Measurements from ENCODE around the gene LHX4.

Gene LHX4

GRCh38 chr1:180248731-180249681 is 18.9 kb downstream of the LHX4 start:
- Histone ChIP-seq H3K4me3 (no peak overlapping the region), H3K27ac (no peak overlapping the region)
- no peak for DNase-seq (ENCODE audit: low spot score)
- no peak for TF ChIP-seq CTCF (IDR thresholded peaks at IDR 0.05)

DNA sequence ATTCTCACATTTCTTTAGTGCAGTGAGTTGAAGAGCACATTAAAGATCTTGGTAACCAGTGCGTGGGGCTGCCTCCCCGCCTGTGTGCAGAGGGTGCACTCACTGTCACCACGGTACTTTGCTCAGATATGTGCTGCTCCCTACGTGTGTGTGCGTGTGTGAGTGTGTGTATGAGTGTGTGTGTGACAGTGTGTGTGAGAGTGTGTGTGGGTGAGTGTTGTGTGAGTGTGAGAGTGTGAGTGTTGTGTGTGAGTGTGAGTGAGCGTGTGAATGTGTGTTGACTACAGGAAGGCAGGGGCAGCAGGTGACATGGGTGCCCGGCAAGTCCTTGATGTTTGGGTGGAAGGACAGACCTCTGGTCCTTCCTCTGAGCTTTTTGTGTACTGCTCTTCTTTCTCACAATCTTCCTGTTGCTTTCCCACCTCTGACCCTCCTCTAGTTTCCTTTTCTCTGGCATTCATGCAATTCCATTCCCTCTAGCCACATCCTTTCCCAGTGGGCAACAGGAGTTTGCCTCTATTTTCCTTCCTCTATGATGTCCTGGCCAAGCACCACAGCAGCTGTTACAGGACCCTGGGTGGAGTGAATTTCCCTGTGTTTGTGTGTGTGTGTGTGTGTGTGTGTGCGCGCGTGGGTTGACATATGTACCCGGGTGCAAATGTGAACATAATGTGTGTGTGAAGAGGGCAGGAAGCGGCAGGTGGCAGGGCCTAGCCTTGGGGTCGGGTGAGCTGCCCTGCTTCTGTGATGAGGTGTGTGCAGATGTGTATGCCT is 19.8 kb downstream of the LHX4 start:
- DNase-seq (ENCODE audit: low spot score) = no peak
- Histone ChIP-seq H3K4me3 (no peak overlapping the region), H3K27ac (no peak overlapping the region)
- no peak for TF ChIP-seq CTCF (IDR thresholded peaks at IDR 0.05)

GRCh38 chr1:180250499-180250770 is 20.4 kb downstream of the LHX4 start:
- TF ChIP-seq CTCF (IDR thresholded peaks at IDR 0.05) = no peak
- H3K27ac ChIP-seq = no peak overlapping the region
- DNase-seq (ENCODE audit: low spot score) = no peak
- H3K4me3 ChIP-seq = no peak overlapping the region

DNA sequence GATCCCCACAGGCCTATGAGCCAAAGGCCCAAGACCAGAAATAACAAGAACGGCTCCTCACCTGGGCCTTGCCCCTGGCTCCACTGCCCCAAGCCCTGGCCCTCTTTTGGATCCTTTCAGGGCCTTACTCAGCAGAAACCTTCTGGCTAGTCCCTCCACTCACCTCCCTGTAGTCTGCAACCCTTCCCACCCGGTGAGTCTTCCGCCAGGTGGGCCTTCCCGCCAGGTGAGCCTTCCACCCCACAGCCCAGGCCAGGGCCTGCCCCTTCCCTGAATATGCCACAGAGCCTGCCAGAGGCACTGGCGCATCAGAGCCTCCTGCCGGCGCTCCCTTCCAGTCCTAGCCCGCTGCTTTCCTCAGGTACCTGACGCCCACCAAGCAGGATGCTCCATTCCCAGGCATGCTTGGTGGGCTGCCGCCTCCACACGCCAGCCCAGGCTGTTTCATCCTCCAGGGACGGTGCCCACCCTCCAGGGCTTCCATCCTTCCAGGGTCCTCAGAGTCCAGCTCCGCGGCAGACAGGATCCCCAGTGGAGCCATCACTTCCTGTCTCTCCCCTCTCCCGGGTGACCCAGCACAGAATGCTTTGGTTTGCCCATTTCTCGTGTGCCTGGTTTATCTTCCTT is 20.9 kb downstream of the LHX4 start:
- no peak overlapping the region for H3K27ac ChIP-seq
- no peak overlapping the region for H3K4me3 ChIP-seq
- TF ChIP-seq CTCF (IDR thresholded peaks at IDR 0.05) = no peak
- no peak for DNase-seq (ENCODE audit: low spot score)

- DNase-seq (ENCODE audit: low spot score) = no peak
- Histone ChIP-seq H3K27ac (no peak overlapping the region), H3K4me3 (no peak overlapping the region)
- no peak for TF ChIP-seq CTCF (IDR thresholded peaks at IDR 0.05)
These were observed 21.7 kb downstream of the LHX4 start for GRCh38 chr1:180251526-180252305.

DNA sequence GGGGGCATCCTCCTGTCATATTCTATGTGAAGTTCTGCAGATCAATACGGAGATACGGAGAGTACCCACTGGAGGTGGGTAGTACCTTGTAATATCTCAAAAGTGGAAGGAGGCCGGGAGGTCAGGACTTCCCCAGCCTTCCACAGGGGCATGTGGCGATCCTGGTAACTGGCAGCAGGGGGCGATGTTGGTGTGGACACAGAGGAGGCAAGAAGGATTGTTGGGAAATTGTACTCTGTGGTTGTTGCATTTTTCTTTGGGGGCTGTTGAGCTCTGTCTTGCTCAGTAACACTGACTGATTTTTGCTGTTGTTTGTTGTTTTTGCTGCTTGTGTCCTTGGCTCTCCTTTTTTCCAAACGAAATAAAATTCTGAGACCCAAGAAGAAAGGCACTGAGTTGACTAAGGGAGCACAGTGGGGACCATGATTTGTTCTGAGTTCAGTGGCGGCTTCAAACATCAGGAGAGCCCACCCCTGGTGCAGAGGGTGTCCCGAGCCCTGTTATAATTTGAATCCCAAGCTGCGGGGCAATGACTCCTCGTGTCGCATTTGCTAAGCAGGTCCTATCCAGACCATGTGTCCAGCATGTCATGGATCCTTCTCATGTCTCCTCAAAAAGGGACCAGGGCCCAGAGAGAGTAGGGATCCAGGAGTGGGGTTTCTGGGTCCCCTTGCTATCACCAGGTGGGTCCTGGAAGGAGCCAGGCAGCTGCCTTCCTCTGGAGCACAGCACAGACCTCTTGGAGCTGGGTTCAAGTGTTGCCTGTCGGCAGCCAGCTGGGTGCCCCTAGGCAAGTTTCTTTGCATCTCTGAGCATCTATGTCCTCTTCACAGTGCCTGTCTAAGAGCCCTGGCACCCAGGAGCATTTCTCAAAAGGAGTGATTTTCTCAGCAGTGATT is 22.8 kb downstream of the LHX4 start:
- Histone ChIP-seq H3K27ac (no peak overlapping the region), H3K4me3 (no peak overlapping the region)
- DNase-seq (ENCODE audit: low spot score) = peak; percentile 74
- peak; percentile 62 for TF ChIP-seq CTCF (IDR thresholded peaks at IDR 0.05)

Data from coronary artery (tissue), 2 donors.